Astrocyte (in vitro differentiated cells and primary cell): ENCODE data around the gene OR13A1. TPM values are rescaled to one million over a fixed set of nuclear protein-coding genes. Genes with fewer than 3 reads are reported as not detected.
"Not testable (repeated sequence)": the region's sequence is repeated elsewhere in the genome, so short reads cannot be mapped to it uniquely, and the experiment has no call there.

Source experiments
- DNase-seq: peaks from one replicate; pipeline ENCODE4 v3.0.0-alpha.2; 2010; ENCODE audit warnings: low read depth
- FAIRE-seq: peaks from 2 replicates; lab custom pipeline; 2011; peaks lifted over from hg19 to GRCh38; lab: Jason Lieb, UNC
- H2AFZ ChIP-seq: 2 replicates; pipeline ENCODE4 v1.6.0; 2012; ENCODE audit warnings: low read depth, low read length, inconsistent platforms
- H3K27ac ChIP-seq: 2 replicates; pipeline ENCODE4 v1.5.1; 2011; ENCODE audit warnings: low read depth, low read length, inconsistent platforms
- H3K27me3 ChIP-seq: 2 replicates; pipeline ENCODE4 v1.6.0; 2011; ENCODE audit warnings: low read length, inconsistent platforms; ENCODE audit not compliant: insufficient read depth
- H3K36me3 ChIP-seq: 2 replicates; pipeline ENCODE4 v1.5.1; 2011; ENCODE audit warnings: low read length, inconsistent platforms; ENCODE audit not compliant: insufficient read depth
- H3K4me1 ChIP-seq: 2 replicates; pipeline ENCODE4 v1.5.1; 2011; ENCODE audit warnings: low read length, inconsistent platforms; ENCODE audit not compliant: insufficient read depth
- H3K4me2 ChIP-seq: 2 replicates; pipeline ENCODE4 v1.6.0; 2012; ENCODE audit warnings: low read length, inconsistent platforms
- H3K4me3 ChIP-seq: 2 replicates; pipeline ENCODE4 v1.5.1; 2011; ENCODE audit warnings: low read depth, mild to moderate bottlenecking, low read length, inconsistent platforms; ENCODE audit not compliant: insufficient read depth
- H3K79me2 ChIP-seq: 2 replicates; pipeline ENCODE4 v1.6.0; 2012; ENCODE audit warnings: mild to moderate bottlenecking, low read length, inconsistent platforms; ENCODE audit not compliant: insufficient read depth
- H3K9ac ChIP-seq: 2 replicates; pipeline ENCODE4 v1.6.0; 2012; ENCODE audit warnings: mild to moderate bottlenecking, low read length, inconsistent platforms
- H3K9me3 ChIP-seq: 2 replicates; pipeline ENCODE4 v1.5.1; 2012; ENCODE audit warnings: low read depth, mild to moderate bottlenecking, low read length, inconsistent platforms; ENCODE audit not compliant: insufficient read depth
- H4K20me1 ChIP-seq: 2 replicates; pipeline ENCODE4 v1.6.0; 2012; ENCODE audit warnings: low read length, inconsistent platforms; ENCODE audit not compliant: insufficient read depth
- H3K27ac Mint-ChIP-seq: one replicate; pipeline ENCODE4 v1.8.0; 2021; ENCODE audit warnings: mild to moderate bottlenecking, mixed read lengths; ENCODE audit not compliant: unreplicated experiment
- H3K27me3 Mint-ChIP-seq: one replicate; pipeline ENCODE4 v1.8.0; 2021; ENCODE audit warnings: low read depth, mixed read lengths; ENCODE audit not compliant: unreplicated experiment
- H3K36me3 Mint-ChIP-seq: one replicate; pipeline ENCODE4 v1.8.0; 2021; ENCODE audit warnings: low read depth, mixed read lengths; ENCODE audit not compliant: unreplicated experiment
- H3K4me1 Mint-ChIP-seq: one replicate; pipeline ENCODE4 v1.8.0; 2021; ENCODE audit warnings: low read depth, mixed read lengths; ENCODE audit not compliant: unreplicated experiment
- H3K4me3 Mint-ChIP-seq: one replicate; pipeline ENCODE4 v1.8.0; 2021; ENCODE audit warnings: mild to moderate bottlenecking, moderate library complexity, mixed read lengths; ENCODE audit not compliant: unreplicated experiment
- H3K9me3 Mint-ChIP-seq: one replicate; pipeline ENCODE4 v1.8.0; 2021; ENCODE audit warnings: mild to moderate bottlenecking, mixed read lengths; ENCODE audit not compliant: unreplicated experiment
- CTCF ChIP-seq: IDR thresholded peaks from 2 replicates; pipeline ENCODE4 v1.5.1; 2011; ENCODE audit warnings: low read depth, mild to moderate bottlenecking, inconsistent platforms, low read length, moderate library complexity; ENCODE audit not compliant: insufficient read depth
- EZH2 ChIP-seq: IDR thresholded peaks from 2 replicates; pipeline ENCODE4 v1.6.1; 2012; ENCODE audit warnings: mild to moderate bottlenecking, low read length, inconsistent platforms; ENCODE audit not compliant: insufficient read depth
- total RNA-seq: library from RNA; stranded (reverse); gene quantifications from 2 replicates; pipeline ENCODE4 v1.2.1, GENCODE V29; 2021

The OR13A1 gene
- total RNA-seq, 1 donor from 2014 or later = not detected

GRCh38 chr10:45313264-45313873 lies 2.0 kb downstream of the OR13A1 start:
- Histone ChIP-seq H3K4me3 (no peak overlapping the region), H3K9ac (no peak overlapping the region), H2AFZ (no peak overlapping the region), H3K79me2 (no peaks in the 10 kb centered on the region), H3K36me3 (no peaks in the 10 kb centered on the region), H4K20me1 (no peaks in the 10 kb centered on the region), H3K4me1 (no peaks in the 10 kb centered on the region), H3K4me2 (no peak overlapping the region), H3K27me3 (no peaks in the 10 kb centered on the region), H3K27ac (no peak overlapping the region), H3K9me3 (no peaks in the 10 kb centered on the region)
- Mint-ChIP-seq H3K4me1 (no peaks in the 10 kb centered on the region), H3K27me3 (no peaks in the 10 kb centered on the region), H3K9me3 (no peaks in the 10 kb centered on the region), H3K4me3 (no peak overlapping the region), H3K27ac (no peak overlapping the region), H3K36me3 (no peaks in the 10 kb centered on the region)
- FAIRE-seq (no peak), DNase-seq (no peak)
- TF ChIP-seq CTCF = no peak
- TF ChIP-seq EZH2 = no peak

GRCh38 chr10:45308707-45309106 lies 6.7 kb downstream of the OR13A1 start:
- H3K27ac ChIP-seq = no peak overlapping the region
- H3K4me1 Mint-ChIP-seq = no peaks in the 10 kb centered on the region
- no peak overlapping the region for H3K27ac Mint-ChIP-seq
- peaks cover 2% of the 10 kb centered on the region for H3K27me3 ChIP-seq
- no peaks in the 10 kb centered on the region for H3K36me3 Mint-ChIP-seq
- H3K79me2 ChIP-seq = no peaks in the 10 kb centered on the region
- H3K4me3 ChIP-seq = no peak overlapping the region
- no peak for TF ChIP-seq CTCF
- no peak for TF ChIP-seq EZH2
- H3K9me3 Mint-ChIP-seq = no peaks in the 10 kb centered on the region
- DNase-seq = no peak
- H3K36me3 ChIP-seq = no peaks in the 10 kb centered on the region
- H3K27me3 Mint-ChIP-seq = no peaks in the 10 kb centered on the region
- H3K4me3 Mint-ChIP-seq = no peak overlapping the region
- FAIRE-seq = no peak
- no peak overlapping the region for H3K9ac ChIP-seq
- H2AFZ ChIP-seq = no peak overlapping the region
- H3K4me1 ChIP-seq = no peaks in the 10 kb centered on the region
- no peaks in the 10 kb centered on the region for H4K20me1 ChIP-seq
- H3K4me2 ChIP-seq = no peak overlapping the region
- H3K9me3 ChIP-seq = no peaks in the 10 kb centered on the region

GRCh38 chr10:45302573-45302972 lies 12.8 kb downstream of the OR13A1 start:
- Mint-ChIP-seq H3K4me3 (no peak overlapping the region), H3K27me3 (peaks cover 4% of the 10 kb centered on the region), H3K27ac (no peak overlapping the region), H3K9me3 (no peaks in the 10 kb centered on the region), H3K36me3 (no peaks in the 10 kb centered on the region), H3K4me1 (no peaks in the 10 kb centered on the region)
- Histone ChIP-seq H4K20me1 (no peaks in the 10 kb centered on the region), H3K9me3 (no peaks in the 10 kb centered on the region), H3K27me3 (peaks cover 2% of the 10 kb centered on the region), H3K4me3 (no peak overlapping the region), H3K4me1 (no peaks in the 10 kb centered on the region), H3K9ac (no peak overlapping the region), H2AFZ (no peak overlapping the region), H3K4me2 (no peak overlapping the region), H3K36me3 (no peaks in the 10 kb centered on the region), H3K27ac (no peak overlapping the region), H3K79me2 (no peaks in the 10 kb centered on the region)
- TF ChIP-seq EZH2 (no peak), CTCF (no peak)
- FAIRE-seq = no peak
- DNase-seq = no peak

GRCh38 chr10:45298341-45298955 lies 17.0 kb downstream of the OR13A1 start:
- not testable (repeated sequence) for H3K27ac ChIP-seq, H3K36me3 Mint-ChIP-seq, H3K4me3 ChIP-seq, H3K4me3 Mint-ChIP-seq, H3K9me3 Mint-ChIP-seq, H3K9me3 ChIP-seq, H3K4me1 ChIP-seq, H3K79me2 ChIP-seq, H3K27me3 ChIP-seq, H2AFZ ChIP-seq, H3K4me2 ChIP-seq, H3K4me1 Mint-ChIP-seq, DNase-seq, H3K9ac ChIP-seq, H3K36me3 ChIP-seq, H4K20me1 ChIP-seq, H3K27ac Mint-ChIP-seq, FAIRE-seq
- peaks cover 12% of the 10 kb centered on the region for H3K27me3 Mint-ChIP-seq
